Activated naive CD4-positive, alpha-beta T cell treated with anti-CD3 and anti-CD28 coated beads, Interleukin-2, amount 50 U/mL, for 24 hours (primary cell): Measurements from ENCODE around the gene MAGEA9.
"Not testable (repeated sequence)": the region's sequence is repeated elsewhere in the genome, so short reads cannot be mapped to it uniquely, and the experiment has no call there.

ENCODE experiments used
- H3K27ac Mint-ChIP-seq: one replicate; pipeline ENCODE4 v1.8.0; 2021; ENCODE audit warnings: mild to moderate bottlenecking, mixed read lengths
- H3K27me3 Mint-ChIP-seq: one replicate; pipeline ENCODE4 v1.8.0; 2021; ENCODE audit warnings: mixed read lengths
- H3K36me3 Mint-ChIP-seq: one replicate; pipeline ENCODE4 v1.8.0; 2021; ENCODE audit warnings: mixed read lengths
- H3K4me1 Mint-ChIP-seq: one replicate; pipeline ENCODE4 v1.8.0; 2021; ENCODE audit warnings: mixed read lengths
- H3K4me3 Mint-ChIP-seq: one replicate; pipeline ENCODE4 v1.8.0; 2021; ENCODE audit warnings: mild to moderate bottlenecking, mixed read lengths
- H3K9me3 Mint-ChIP-seq: one replicate; pipeline ENCODE4 v1.8.0; 2021; ENCODE audit warnings: mixed read lengths

Gene MAGEA9, protein sequence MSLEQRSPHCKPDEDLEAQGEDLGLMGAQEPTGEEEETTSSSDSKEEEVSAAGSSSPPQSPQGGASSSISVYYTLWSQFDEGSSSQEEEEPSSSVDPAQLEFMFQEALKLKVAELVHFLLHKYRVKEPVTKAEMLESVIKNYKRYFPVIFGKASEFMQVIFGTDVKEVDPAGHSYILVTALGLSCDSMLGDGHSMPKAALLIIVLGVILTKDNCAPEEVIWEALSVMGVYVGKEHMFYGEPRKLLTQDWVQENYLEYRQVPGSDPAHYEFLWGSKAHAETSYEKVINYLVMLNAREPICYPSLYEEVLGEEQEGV

DNA sequence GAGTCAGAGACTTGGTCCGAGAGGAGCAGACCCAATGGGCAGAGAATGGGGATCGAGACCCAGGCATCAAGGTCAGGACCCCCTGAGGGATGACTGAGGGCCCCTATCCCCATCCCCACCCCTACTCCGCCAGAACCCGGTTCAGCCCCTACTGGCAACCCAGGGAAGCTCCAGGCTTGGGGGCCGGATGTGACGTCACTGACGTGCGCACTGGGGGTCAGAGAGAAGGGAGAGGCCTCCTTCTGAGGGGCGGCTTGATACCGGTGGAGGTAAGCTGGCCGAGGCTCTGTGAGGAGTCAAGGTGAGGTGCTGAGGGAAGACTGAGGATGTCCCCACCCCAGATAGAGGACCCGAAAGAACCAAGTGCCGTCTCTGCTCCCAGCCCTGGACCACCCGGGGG, at the start of gene MAGEA9:
Gene MAGEA9, plus strand, starts transcription at position 204 of the 400 bp plus-strand sequence. CDS start 4,281 bp downstream, outside the sequence.
- not testable (repeated sequence) for H3K4me3 Mint-ChIP-seq, H3K4me1 Mint-ChIP-seq, H3K36me3 Mint-ChIP-seq, H3K27me3 Mint-ChIP-seq, H3K27ac Mint-ChIP-seq, H3K9me3 Mint-ChIP-seq

DNA sequence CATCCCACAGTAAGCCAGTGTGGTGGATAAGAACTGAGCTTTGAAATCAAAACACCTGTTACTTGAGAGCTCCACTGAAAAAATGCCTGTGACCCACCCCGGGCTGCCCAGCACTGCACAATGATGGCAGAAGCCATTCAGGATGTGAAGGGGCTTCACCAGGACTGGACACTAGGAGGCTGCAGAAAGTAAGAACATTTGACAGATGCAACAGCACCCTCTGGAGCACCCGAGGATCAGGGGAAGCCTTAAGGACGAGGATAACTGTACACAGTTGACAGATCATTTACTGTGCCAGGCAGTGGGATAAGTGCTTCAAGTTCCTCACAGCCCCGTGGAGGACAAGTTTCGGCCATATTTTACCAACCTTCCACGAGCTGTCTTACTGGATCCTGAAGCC, 39.5 kb upstream of the MAGEA9 start:
- H3K4me3 Mint-ChIP-seq, H3K27me3 Mint-ChIP-seq, H3K27ac Mint-ChIP-seq, H3K9me3 Mint-ChIP-seq, H3K36me3 Mint-ChIP-seq, H3K4me1 Mint-ChIP-seq: not testable (repeated sequence)

DNA sequence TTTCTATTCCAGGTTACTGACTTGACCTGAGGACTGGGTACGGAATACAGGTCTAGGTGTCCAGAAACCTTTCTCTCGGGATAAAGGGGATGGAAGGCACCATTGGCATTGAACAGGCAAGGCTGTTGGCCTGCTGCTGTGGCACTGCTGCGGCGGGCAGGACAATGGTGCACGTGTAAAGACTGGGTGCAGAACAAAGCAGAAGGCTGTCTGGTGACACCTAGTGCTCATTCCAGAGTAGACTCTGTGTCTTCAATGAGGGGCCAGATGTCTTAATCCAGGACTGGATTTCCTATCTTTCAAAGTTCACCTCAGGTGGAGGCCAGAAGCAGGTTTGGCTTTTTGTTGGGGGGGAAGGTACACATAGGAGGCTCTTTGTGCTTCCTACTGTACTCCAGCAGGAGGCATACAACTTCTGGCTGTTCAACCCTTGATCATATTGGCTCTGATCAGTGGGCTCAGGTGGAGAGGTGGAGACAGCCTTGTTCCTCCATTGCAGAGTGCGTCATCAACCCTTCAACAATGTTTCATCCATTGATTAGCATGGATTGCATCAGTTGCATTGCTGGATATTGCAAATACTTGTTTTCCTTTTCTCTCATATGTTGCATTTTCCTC, 35.2 kb upstream of the MAGEA9 start:
- H3K36me3 Mint-ChIP-seq, H3K4me3 Mint-ChIP-seq, H3K27ac Mint-ChIP-seq, H3K27me3 Mint-ChIP-seq, H3K9me3 Mint-ChIP-seq, H3K4me1 Mint-ChIP-seq: not testable (repeated sequence)

DNA sequence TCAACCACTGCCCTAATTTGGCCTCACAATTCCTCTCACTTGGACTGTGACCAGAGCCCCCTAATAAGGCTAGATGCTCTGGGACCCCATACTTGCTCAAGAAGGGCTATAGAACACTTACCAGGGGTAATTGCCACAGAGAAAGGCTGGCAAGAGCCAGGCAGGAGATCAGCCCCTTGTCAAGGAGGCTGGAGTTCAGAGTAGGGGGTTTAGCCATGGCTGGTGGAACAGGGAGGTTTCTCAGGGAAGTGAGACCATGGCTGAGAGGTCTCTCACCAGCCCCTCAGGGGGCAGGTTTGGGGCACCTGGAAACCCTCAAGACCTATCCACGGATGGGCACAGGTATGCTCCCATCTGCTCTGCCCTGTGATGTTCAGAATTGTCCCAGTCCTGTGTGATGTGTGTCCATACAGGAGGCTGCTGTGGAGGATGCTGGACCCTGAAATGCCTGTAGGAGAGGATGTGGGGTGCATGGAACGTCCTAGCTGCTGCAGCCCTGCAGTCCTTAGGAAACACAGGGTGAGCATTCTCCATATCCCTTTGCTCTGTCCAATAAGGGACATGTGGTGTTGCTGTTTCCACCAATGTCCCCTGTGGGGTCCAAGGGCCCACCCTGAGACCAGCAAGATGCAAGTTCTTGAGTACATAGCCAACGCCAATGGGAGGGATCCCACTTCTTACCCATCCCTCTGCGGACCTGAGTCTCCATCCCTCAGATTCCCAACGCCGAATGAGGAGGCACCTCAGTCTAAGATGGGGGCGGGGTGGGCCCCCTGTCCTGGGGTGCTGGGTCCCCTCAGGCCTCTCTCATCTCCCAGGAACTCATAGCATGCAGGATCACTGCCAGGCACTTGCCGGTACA, 24.3 kb upstream of the MAGEA9 start:
- H3K9me3 Mint-ChIP-seq = no peaks in the 10 kb centered on the region

DNA sequence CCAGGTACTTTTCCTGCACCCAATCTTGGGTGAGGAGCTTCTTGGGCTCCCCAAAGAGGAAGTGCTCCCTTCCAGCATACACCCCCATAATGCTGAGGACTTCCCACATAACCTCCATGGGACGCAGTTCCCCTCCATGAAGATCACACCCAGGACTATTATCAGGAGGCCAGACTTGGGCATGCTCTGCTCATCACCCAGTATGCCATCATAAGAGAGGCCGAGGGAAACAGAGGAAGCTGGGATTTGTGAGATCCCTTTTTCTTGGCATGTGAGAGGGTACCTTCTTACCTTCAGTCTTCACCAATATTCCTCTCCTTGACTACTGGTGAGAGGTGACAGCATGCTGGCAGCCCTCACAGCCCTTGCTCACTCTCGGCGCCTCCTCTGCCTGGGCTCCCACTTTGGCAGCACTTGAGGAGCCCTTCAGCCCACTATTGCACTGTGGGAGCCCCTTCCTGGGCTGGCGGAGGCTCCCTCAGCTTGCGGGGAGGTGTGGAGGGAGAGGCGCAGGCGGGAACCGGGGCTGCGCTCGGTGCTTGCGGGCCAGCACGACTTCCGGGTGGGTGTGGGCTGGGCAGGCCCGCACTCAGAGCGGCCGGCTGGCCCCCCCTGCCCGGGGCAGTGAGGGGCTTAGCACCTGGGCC, 23.5 kb upstream of the MAGEA9 start:
- Mint-ChIP-seq H3K36me3 (no peaks in the 10 kb centered on the region), H3K27ac (peak overlapping the region; percentile 30), H3K9me3 (no peaks in the 10 kb centered on the region), H3K4me3 (no peak overlapping the region), H3K4me1 (no peaks in the 10 kb centered on the region), H3K27me3 (no peaks in the 10 kb centered on the region)

More for the DNA sequence above, 24.3 kb upstream of the MAGEA9 start:
- Mint-ChIP-seq H3K4me1 (no peaks in the 10 kb centered on the region), H3K27me3 (no peaks in the 10 kb centered on the region), H3K4me3 (no peak overlapping the region), H3K27ac (no peak overlapping the region), H3K36me3 (no peaks in the 10 kb centered on the region)

DNA sequence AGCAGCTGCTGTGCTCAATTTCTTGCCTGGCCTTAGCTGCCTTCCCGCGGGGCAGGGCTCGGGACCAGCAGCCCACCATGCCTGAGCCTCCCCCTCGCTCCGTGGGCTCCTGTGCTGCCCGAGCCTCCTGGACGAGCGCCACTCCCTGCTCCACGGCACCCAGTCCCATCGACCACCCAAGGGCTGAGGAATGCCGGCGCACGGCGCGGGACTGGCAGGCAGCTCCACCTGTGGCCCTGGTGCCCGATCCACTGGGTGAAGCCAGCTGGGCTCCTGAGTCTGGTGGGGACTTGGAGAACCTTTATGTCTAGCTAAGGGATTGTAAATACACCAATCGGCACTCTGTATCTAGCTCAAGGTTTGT, 23.0 kb upstream of the MAGEA9 start:
- H3K36me3 Mint-ChIP-seq, H3K27ac Mint-ChIP-seq, H3K9me3 Mint-ChIP-seq, H3K4me1 Mint-ChIP-seq, H3K27me3 Mint-ChIP-seq, H3K4me3 Mint-ChIP-seq: not testable (repeated sequence)

DNA sequence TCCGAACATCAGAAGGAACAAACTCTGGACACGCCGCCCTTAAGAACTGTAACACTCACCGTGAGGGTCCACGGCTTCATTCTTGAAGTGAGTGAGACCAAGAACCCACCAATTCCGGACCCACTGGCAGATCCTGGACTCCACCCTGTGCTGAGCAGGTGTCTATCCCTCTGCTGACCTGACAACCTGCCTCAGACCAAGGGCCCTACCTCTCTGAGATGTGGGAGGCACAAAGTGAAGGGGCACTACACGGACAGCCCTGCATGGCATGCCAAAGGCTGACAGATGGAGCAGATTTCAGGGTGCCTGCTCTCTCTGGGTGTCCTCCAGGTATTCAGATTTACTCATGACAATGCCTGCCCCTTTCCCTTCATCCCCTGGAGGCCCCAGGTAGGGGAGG, 21.9 kb upstream of the MAGEA9 start:
- Mint-ChIP-seq H3K9me3 (no peaks in the 10 kb centered on the region), H3K27ac (no peak overlapping the region), H3K36me3 (no peaks in the 10 kb centered on the region), H3K27me3 (no peaks in the 10 kb centered on the region), H3K4me1 (no peaks in the 10 kb centered on the region), H3K4me3 (no peak overlapping the region)

DNA sequence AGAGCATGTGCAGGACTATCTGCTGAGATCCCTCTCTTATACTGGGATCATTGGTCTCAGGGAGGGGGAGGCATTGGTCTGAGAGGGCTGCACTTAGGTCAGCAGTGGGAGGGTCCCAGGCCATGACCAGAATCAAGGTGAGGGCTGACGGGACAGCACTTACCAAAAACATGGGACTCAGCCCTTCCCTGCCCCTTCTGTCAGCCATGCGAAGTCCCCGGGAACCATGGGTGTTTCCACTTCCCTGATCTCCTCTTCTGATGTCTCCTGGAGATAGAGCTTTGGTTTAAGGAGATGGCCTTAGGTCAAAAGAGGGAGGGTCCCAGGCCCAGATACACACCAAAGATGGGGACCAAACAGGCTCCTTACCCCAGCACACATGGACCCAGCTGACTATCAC, 20.8 kb upstream of the MAGEA9 start:
- Mint-ChIP-seq H3K27ac (no peak overlapping the region), H3K4me3 (no peak overlapping the region), H3K27me3 (no peaks in the 10 kb centered on the region), H3K36me3 (no peaks in the 10 kb centered on the region), H3K9me3 (no peaks in the 10 kb centered on the region), H3K4me1 (no peaks in the 10 kb centered on the region)

DNA sequence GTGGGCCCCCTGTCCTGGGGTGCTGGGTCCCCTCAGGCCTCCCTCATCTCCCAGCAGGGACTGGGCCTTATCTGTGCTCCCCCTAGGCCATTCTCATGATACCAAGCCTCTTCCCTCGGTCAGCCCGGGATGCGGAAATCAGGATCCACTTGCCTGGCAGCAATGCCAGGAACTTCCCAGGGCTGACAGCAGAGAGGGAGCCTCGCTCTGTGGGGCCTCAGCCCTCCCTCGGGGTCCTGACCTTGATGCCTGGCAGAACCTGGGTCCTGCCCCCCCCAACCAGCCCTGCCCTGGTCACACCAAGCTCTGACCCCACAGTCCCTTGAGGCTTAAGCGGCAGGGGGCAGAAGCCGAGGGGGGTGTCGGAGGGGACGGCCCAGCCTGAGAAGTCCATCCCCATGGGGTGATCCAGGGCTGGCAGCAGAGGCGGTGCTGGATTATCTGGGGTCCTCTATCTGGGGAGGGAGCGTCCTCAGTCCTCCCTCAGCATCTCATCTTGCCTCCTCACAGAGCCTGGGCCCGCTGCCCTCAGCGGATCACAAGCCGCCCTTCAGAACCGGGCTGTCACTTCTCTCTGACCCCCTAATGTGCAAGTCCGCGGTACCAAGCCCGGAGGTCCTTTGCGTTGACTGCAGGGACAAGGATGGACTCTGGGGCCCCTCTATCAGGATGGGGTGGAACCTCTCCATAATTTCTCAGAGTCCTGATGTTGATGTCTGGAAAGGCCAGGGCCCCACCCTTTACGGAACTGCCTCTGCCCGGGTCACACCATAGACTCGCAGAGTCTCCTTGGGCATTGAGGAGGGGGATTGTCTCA, 19.7 kb upstream of the MAGEA9 start:
- not testable (repeated sequence) for H3K4me1 Mint-ChIP-seq

DNA sequence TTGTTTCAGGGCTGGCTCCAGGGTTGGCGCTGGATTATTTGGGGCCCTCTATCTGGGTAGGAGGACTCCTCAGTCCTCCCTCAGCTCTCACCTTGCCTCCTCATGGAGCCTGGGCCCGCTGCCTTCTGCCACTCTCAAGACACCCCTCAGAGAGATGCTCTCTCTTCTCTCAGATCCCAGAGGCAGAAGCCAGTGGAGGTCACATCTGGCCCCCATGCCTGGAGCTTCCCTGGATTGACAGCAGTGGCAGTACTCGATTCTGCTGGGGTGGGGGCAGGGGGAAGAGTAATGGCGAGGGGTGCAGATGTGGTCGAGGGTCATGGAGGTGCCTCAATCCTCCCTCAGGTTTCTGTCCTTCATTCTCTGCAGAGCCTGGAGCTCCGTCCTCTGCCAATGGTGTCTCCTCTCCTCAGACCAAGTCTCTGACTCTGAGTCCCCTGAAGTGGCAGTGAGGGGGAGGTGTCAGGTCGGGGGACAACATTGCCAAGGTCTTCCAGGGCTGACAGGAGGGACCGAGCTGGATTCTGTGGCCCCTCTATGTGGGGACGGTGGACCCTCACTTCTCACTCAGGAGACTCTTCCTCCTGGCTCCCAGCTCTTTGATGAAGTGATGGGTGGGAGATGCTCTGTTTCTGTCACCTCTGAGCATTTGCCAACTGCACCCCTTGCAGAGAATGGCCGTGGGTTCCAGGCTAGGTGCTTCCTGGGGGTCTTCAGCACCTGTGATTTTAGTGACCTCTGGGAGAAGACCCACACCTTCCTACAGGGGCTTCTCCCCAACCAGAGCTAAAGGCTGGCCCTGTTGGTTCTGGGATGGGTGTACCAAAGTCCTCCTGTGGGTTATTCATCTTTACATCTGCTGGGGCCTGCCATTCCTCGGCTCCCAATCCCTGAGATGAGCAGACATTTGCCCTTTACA, 18.8 kb upstream of the MAGEA9 start:
- Mint-ChIP-seq H3K27ac (no peak overlapping the region), H3K36me3 (no peaks in the 10 kb centered on the region), H3K4me1 (no peaks in the 10 kb centered on the region), H3K27me3 (no peaks in the 10 kb centered on the region), H3K9me3 (no peaks in the 10 kb centered on the region), H3K4me3 (no peak overlapping the region)

More for the DNA sequence above, 19.7 kb upstream of the MAGEA9 start:
- H3K4me3 Mint-ChIP-seq, H3K36me3 Mint-ChIP-seq, H3K27me3 Mint-ChIP-seq, H3K9me3 Mint-ChIP-seq, H3K27ac Mint-ChIP-seq: not testable (repeated sequence)

DNA sequence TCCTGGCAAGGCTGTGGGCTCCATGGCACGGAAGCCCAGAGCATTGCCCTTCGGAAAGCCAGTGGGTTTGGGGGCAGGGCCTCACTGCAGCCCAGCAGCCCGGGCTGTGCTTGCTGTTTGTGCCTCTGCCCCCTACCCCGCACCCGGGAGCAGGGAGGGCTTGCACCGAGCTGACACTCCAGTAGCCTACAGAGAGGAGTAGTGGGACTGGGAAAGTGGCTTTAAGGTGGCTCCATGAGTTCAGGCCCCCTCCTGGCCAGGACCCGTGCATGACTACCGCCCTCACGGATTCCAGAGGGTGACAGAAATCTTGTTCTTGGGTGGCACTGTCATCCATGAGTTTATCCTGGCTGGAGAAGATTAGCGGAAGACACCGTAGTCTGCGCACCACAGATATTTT, 11.4 kb upstream of the MAGEA9 start:
- H3K4me1 Mint-ChIP-seq, H3K4me3 Mint-ChIP-seq, H3K36me3 Mint-ChIP-seq, H3K27me3 Mint-ChIP-seq, H3K27ac Mint-ChIP-seq, H3K9me3 Mint-ChIP-seq: not testable (repeated sequence)

DNA sequence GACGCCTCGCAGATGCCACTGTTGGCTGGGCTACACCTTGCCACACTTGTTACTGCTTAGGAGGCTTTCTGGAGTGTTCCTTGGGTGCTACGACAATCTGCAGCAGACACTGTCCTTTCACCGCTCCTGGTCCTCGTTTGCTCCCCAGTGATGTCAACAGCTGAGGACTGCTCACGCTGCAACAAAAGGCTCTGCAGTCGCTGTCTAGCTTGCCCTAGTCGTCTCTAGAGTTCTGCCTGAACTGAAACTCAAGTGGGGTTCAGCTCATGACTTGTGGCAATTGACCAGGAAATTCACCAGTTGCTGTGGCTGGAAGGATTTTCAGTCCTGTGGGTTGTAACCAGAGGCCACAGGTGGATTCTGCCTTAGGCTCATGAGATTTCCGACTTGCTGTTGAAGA, 8.7 kb upstream of the MAGEA9 start:
- H3K27me3 Mint-ChIP-seq, H3K27ac Mint-ChIP-seq, H3K4me3 Mint-ChIP-seq, H3K9me3 Mint-ChIP-seq, H3K4me1 Mint-ChIP-seq, H3K36me3 Mint-ChIP-seq: not testable (repeated sequence)

DNA sequence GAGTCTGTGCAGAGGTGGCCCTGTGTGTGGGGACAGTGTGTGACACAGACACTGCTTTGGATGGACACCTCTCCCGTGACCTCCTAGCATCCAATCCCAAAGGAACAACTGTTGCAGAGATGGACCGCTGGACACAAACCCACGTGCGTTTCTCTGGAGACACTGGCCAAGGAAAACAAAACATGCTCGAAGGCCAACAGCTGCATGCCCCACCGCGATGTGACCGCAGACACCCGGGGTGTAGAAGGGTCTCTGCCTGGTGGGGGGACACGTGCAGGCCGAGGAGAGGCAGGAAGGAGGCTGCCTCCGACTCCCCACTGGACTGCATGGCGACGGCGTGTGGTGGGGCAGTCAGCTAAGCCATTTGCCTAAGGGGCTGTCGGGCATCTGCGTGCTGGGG, 8.0 kb upstream of the MAGEA9 start, which contains the start of gene HSFX1:
Gene HSFX1, plus strand, starts transcription at position 301 of the 400 bp plus-strand sequence. CDS start 614 bp downstream, outside the sequence.
- H3K9me3 Mint-ChIP-seq, H3K27ac Mint-ChIP-seq, H3K4me3 Mint-ChIP-seq, H3K4me1 Mint-ChIP-seq, H3K36me3 Mint-ChIP-seq, H3K27me3 Mint-ChIP-seq: not testable (repeated sequence)

DNA sequence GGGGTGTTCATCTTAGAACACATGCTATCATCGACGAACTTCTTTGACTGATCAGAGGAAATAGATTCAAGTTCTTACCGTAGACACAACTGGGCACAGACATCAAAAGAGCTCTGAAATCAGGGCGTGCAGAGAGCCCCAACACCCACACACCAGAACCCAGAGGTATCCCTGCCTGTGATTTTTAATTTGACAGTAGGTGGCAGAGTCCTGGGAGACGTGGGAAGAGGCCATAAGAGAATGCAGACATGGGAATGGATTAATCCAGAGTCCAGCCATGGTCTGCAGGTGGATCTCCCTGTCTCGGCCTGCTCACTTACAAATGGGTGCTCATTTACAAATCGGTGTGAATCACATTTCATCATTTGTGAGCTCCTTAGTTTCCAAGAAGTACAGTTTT, 3.7 kb upstream of the MAGEA9 start:
- not testable (repeated sequence) for H3K9me3 Mint-ChIP-seq, H3K36me3 Mint-ChIP-seq

More for the DNA sequence above, 3.7 kb upstream of the MAGEA9 start:
- not testable (repeated sequence) for H3K4me3 Mint-ChIP-seq, H3K27me3 Mint-ChIP-seq, H3K27ac Mint-ChIP-seq, H3K4me1 Mint-ChIP-seq
